BLaER1 (cell line): ENCODE measurements around the gene MCOLN3.

Experiments used
- H3K27ac ChIP-seq: shearing (Covaris generic); formaldehyde crosslinking; 2 replicates; pipeline ENCODE4 v1.8.1; 2022
- H3K27me3 ChIP-seq: shearing (Covaris generic); formaldehyde crosslinking; 2 replicates; pipeline ENCODE4 v1.8.1; 2022
- H3K36me3 ChIP-seq: shearing (Covaris generic); formaldehyde crosslinking; 2 replicates; pipeline ENCODE4 v1.8.1; 2022
- H3K4me1 ChIP-seq: shearing (Covaris generic); formaldehyde crosslinking; 2 replicates; pipeline ENCODE4 v1.8.1; 2022
- H3K4me2 ChIP-seq: shearing (Covaris generic); formaldehyde crosslinking; 2 replicates; pipeline ENCODE4 v1.8.1; 2022
- H3K4me3 ChIP-seq: shearing (Covaris generic); formaldehyde crosslinking; 2 replicates; pipeline ENCODE4 v1.8.1; 2022
- H3K9ac ChIP-seq: shearing (Covaris generic); formaldehyde crosslinking; 2 replicates; pipeline ENCODE4 v1.8.1; 2022
- H3K9me3 ChIP-seq: shearing (Covaris generic); formaldehyde crosslinking; 2 replicates; pipeline ENCODE4 v1.8.1; 2022
- H4K20me1 ChIP-seq: shearing (Covaris generic); formaldehyde crosslinking; 2 replicates; pipeline ENCODE4 v1.8.1; 2022
- Cebpa-rat ChIP-seq: shearing (Covaris generic); IDR thresholded peaks from 2 replicates; pipeline ENCODE4 v1.8.1; 2022

MCOLN3 gene

DNA sequence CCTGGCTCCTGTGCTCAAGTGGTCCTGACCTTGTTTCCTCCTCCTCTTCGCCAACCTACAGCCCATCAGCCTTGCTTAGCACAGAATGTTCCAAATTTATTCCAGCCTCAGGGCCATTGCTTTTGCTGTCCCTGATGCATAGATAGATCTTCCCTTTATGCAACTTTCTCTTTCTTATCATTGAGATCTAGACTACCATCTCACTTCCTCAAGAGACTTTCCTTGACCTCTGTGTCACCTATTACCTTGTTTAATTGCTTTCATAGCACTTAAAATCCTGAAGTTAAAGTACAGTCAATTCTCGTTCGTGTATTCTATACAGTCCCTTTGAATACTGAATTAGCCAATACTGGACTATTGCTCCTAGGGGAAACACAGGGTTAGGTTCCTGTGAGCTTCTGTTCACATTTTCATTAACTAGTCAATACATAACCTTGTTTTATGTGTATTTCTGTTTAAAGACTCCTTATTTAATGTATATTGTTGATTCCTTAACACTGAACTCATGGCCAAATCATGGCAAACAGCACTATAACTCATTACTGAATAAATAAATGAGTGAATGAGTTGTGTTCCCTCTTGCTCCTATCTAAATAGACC lies 26.2 kb upstream of the MCOLN3 start:
- Histone ChIP-seq H3K4me3 (no peak overlapping the region), H3K4me1 (no peaks in the 10 kb centered on the region), H3K9me3 (peaks cover 20% of the 10 kb centered on the region), H3K27ac (no peak overlapping the region), H4K20me1 (no peaks in the 10 kb centered on the region), H3K27me3 (no peaks in the 10 kb centered on the region), H3K36me3 (no peaks in the 10 kb centered on the region), H3K4me2 (no peak overlapping the region), H3K9ac (no peak overlapping the region)
- TF ChIP-seq Cebpa-rat, result no peak

DNA sequence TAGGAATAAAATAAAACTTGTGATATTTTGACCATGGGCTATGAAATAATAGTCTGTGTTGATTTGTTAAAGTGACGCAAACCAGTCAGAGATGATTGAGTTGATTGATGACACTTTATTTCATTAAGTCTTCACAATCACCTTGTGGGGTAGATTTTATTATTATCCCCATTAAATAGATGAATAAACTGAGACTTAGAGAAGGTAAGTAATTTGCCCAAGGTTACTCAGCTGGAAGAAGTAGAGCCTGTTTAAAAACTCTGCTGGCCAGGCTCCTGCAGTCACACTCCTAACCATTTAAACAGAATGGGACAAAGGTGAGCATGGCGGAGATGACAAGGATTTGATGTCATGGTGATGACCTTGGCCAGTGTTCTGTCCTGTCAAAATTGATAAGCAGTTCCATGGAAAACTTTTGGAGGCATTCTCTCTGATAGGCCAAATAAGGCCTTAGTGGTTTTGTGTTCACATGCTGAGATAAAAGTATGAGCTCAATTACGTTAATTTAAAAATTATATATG lies 22.7 kb upstream of the MCOLN3 start:
- Histone ChIP-seq H3K4me3 (no peak overlapping the region), H3K9me3 (peaks cover 8% of the 10 kb centered on the region), H3K27me3 (no peaks in the 10 kb centered on the region), H3K4me1 (no peaks in the 10 kb centered on the region), H4K20me1 (no peaks in the 10 kb centered on the region), H3K36me3 (no peaks in the 10 kb centered on the region), H3K27ac (no peak overlapping the region), H3K9ac (no peak overlapping the region), H3K4me2 (no peak overlapping the region)
- TF ChIP-seq Cebpa-rat, result no peak

DNA sequence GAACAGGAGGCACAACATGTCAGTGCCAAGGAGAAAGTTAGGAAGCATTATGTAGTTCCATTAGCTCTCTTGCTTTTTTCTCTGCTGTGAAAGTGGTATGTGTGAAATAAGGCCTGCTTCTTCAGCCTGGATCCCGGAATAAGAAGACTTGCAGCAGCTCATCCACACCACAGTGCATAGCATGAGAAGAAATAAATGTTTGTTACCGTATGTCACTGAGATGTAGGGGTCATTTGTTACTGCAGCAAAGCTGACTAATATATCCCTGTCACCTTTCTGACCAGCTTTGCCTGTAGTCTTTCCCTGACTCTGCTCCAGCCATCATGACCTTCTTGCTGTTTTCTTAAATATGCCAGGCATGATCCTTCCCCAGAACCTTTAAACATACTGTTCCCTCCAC lies 20.5 kb upstream of the MCOLN3 start:
- no peak overlapping the region for H3K4me3 ChIP-seq
- H3K27ac ChIP-seq, result no peak overlapping the region
- no peak for TF ChIP-seq Cebpa-rat
- H3K4me2 ChIP-seq, result no peak overlapping the region
- H3K36me3 ChIP-seq, result no peaks in the 10 kb centered on the region
- no peaks in the 10 kb centered on the region for H4K20me1 ChIP-seq
- H3K9me3 ChIP-seq, result no peaks in the 10 kb centered on the region
- no peaks in the 10 kb centered on the region for H3K4me1 ChIP-seq
- H3K27me3 ChIP-seq, result no peaks in the 10 kb centered on the region
- no peak overlapping the region for H3K9ac ChIP-seq

DNA sequence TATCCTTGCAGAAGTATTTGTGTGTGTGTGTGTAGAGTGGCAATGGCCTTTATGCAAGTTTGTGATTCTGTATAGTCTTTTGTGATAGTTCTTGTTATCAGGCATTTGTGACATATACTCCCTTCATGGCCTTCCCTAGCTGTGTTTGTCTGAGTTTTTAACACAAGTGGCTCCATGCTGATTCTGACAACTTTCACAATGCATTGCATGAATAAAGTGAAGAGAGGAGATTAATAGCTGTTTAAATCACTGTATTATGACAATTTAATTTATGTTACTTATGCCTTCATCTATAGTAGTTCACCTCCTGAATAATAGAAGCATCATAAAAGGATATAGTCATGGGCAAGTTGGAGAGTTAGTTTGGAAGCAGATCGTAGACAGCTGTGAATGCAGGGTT lies 17.2 kb upstream of the MCOLN3 start:
- H4K20me1 ChIP-seq, result no peaks in the 10 kb centered on the region
- H3K9me3 ChIP-seq, result no peaks in the 10 kb centered on the region
- peaks cover 18% of the 10 kb centered on the region for H3K4me1 ChIP-seq
- H3K4me3 ChIP-seq, result no peak overlapping the region
- no peak for TF ChIP-seq Cebpa-rat
- no peaks in the 10 kb centered on the region for H3K27me3 ChIP-seq
- no peaks in the 10 kb centered on the region for H3K36me3 ChIP-seq
- H3K9ac ChIP-seq, result no peak overlapping the region
- no peak overlapping the region for H3K4me2 ChIP-seq
- no peak overlapping the region for H3K27ac ChIP-seq

DNA sequence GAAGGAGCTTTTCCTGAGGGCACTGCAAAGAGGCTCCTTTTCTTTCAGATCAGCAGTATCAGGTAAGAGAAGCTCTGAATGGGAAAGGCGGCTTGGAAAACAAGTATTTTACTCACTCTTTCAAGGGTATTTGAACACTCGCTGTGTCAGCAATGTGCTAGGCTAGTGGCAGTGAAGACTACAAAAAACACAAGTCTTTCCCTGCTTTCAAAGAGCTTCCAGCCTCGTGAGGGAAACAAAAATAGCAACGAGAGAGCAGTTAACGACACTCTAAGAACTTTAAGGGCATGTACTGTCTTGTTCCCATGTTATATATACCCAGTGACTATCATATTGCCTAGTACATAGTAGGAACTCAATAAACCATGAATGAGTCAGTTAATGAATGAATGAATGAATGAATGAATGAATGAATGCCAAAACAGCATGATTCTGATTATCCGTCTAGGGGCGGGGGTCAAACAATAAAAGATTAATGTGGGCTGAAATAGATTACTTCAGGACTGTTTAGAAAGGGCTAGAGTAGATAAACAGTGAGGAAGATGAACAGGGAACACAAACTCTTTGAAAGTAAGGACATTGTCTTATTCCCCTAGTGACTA lies 14.2 kb upstream of the MCOLN3 start:
- no peak overlapping the region for H3K27ac ChIP-seq
- no peak for TF ChIP-seq Cebpa-rat
- peak overlapping the region; percentile 94 for H3K4me2 ChIP-seq
- no peak overlapping the region for H3K9ac ChIP-seq
- H3K4me3 ChIP-seq, result peak overlapping the region; percentile 65; the same call in 1 of the 2 replicates
- H3K4me1 ChIP-seq, result peaks cover 18% of the 10 kb centered on the region
- no peaks in the 10 kb centered on the region for H3K9me3 ChIP-seq
- H3K36me3 ChIP-seq, result no peaks in the 10 kb centered on the region
- H4K20me1 ChIP-seq, result no peaks in the 10 kb centered on the region
- no peaks in the 10 kb centered on the region for H3K27me3 ChIP-seq

DNA sequence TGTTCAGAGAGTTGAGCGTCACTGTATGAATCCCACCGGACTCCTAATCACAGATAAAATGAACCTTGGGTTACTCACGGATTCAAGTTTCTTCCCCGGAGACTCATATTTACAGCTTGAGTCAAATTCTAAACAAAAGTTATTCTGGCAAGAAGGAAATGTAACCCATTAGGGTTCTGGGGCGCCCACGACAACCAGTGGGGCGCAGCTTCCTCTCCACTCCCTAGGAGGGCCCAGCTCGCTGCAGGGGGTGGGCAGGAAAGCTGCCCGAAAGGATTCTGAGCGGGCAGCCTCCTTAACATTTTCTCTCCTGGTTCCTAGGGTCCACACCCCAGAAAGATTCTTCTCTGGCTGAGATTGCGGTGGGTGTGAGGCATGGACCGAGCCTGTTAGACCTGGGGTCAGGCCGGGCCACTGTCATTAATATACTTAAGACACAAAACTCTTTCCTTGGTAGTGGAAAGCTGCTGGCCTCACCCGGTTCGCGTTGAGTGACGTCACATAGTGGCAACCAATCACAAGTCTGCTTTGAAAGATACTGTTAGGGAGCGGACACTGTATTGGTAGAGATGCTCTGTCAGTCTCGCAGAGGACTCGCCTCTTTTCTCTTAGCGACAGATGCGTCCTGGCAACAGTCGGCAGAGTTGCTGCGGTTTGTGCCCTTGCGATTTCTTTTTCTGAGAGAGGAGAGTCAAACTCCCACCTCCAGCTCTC lies 13.6 kb upstream of the MCOLN3 start:
- H3K9ac ChIP-seq, result no peak overlapping the region
- peaks cover 18% of the 10 kb centered on the region for H3K4me1 ChIP-seq
- H3K27me3 ChIP-seq, result no peaks in the 10 kb centered on the region
- TF ChIP-seq Cebpa-rat, result no peak
- H3K27ac ChIP-seq, result peak overlapping the region; percentile 29; the same call in 1 of the 2 replicates
- H4K20me1 ChIP-seq, result no peaks in the 10 kb centered on the region
- peak overlapping the region; percentile 94 for H3K4me2 ChIP-seq
- peak overlapping the region; percentile 65 for H3K4me3 ChIP-seq
- no peaks in the 10 kb centered on the region for H3K36me3 ChIP-seq
- H3K9me3 ChIP-seq, result no peaks in the 10 kb centered on the region

DNA sequence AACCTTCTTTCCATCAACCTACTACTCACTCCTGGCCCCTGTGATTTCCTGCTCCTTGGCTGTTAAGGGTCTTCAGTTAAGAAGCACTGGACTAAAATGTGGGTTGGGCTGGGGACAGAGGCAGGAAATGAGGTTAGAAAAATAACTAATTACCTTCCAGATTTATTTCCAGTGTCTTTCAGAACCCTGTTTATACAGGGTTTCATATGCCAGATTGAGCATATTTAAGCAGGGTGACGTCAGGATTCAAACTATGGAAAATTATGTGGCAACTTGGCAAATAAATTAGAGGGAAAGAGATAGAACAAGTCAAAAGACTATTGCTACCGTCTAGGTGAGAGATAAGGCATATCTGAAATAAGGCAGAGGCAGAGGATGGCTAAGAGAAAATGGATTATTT lies 11.7 kb upstream of the MCOLN3 start:
- Histone ChIP-seq H3K9ac (no peak overlapping the region), H3K27ac (no peak overlapping the region), H3K4me3 (no peak overlapping the region), H3K36me3 (no peaks in the 10 kb centered on the region), H3K4me2 (no peak overlapping the region), H3K9me3 (no peaks in the 10 kb centered on the region), H3K4me1 (peaks cover 18% of the 10 kb centered on the region), H3K27me3 (no peaks in the 10 kb centered on the region), H4K20me1 (no peaks in the 10 kb centered on the region)
- TF ChIP-seq Cebpa-rat, result no peak

DNA sequence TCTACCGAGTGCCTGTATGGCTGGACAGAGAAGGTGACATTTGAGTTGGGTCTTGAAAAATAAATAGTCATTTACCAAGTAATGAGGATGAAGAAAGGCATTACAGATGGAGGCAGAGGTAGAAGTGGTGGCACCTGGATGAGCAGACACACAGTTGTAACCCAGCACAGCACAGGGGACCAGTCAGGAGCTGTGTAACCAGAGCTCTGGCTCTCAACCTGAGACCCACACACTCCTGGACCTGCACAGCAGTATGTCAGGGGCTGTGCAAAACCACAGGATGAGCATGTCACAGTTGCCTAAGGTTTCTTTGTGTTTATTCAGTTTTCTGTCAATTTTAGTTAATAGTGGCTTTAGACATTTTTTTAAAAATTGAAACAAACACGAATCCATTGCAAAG lies 11.3 kb upstream of the MCOLN3 start:
- Histone ChIP-seq H3K27me3 (no peaks in the 10 kb centered on the region), H3K4me1 (peaks cover 18% of the 10 kb centered on the region), H3K4me2 (no peak overlapping the region), H3K9me3 (no peaks in the 10 kb centered on the region), H4K20me1 (no peaks in the 10 kb centered on the region), H3K36me3 (no peaks in the 10 kb centered on the region), H3K4me3 (no peak overlapping the region), H3K9ac (no peak overlapping the region), H3K27ac (no peak overlapping the region)
- no peak for TF ChIP-seq Cebpa-rat

DNA sequence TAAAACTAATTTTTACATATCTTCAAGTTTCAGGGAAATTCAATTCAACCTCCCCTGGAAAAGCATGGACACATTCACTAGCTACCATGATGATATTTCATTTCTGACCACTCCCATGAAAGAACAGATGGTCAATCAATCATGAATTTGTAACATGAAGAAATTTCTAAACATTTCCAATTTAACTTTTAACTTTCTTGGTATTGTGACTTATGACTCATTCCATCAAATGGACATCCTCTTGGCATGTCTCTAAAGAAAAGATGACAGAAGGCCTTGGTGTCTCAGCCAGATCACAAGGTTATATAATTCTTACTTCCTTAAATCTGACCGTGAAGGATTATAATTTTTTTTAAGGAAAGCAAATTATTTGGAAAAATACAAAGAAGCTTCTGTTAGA lies 10.5 kb upstream of the MCOLN3 start:
- Histone ChIP-seq H3K9ac (no peak overlapping the region), H3K36me3 (no peaks in the 10 kb centered on the region), H3K4me3 (no peak overlapping the region), H3K4me1 (peaks cover 18% of the 10 kb centered on the region), H4K20me1 (no peaks in the 10 kb centered on the region), H3K4me2 (no peak overlapping the region), H3K27ac (no peak overlapping the region), H3K9me3 (no peaks in the 10 kb centered on the region), H3K27me3 (no peaks in the 10 kb centered on the region)
- TF ChIP-seq Cebpa-rat, result no peak

DNA sequence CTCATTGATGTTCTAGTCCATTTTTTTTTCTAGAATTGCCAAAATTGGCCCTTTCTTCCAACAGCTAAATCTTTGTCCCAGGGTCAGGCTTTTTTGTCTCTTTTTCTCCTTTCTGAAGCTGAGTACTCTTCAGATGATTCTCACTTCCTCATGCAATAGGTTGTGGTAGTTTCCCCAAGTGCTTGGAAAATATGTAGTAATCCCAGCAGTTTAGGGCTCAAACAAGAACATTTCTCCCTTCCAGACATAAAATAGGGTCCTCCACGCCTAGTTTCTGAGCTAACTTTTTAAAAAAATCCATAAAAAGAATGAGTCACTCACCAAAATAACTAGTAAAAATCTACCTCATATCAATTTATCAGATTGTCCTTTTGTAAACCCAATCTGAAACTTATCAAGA lies 10.0 kb upstream of the MCOLN3 start:
- Histone ChIP-seq H4K20me1 (no peaks in the 10 kb centered on the region), H3K4me2 (no peak overlapping the region), H3K4me1 (peaks cover 18% of the 10 kb centered on the region), H3K4me3 (no peak overlapping the region), H3K9me3 (no peaks in the 10 kb centered on the region), H3K9ac (no peak overlapping the region), H3K27ac (no peak overlapping the region), H3K36me3 (no peaks in the 10 kb centered on the region), H3K27me3 (no peaks in the 10 kb centered on the region)
- no peak for TF ChIP-seq Cebpa-rat
